Activated CD4-positive, alpha-beta T cell treated with anti-CD3 and anti-CD28 coated beads, Interleukin-2, amount 50 U/mL, for 4 hours (primary cell): ENCODE results near the gene CTRB1.

Source experiments
- DNase-seq, 2 experiments: peaks; one replicate each; pipeline ENCODE4 v3.0.0-alpha.2; 2020

CTRB1 gene

GRCh38 chr16:75273054-75273925 is 54.5 kb downstream of the CTRB1 start:
- DNase-seq, result no peak
